GM13977 (cell line): ENCODE results near the gene SHH.

Source experiments
- DNase-seq: peaks from one replicate; pipeline ENCODE4 v3.0.0; 2012; ENCODE audit warnings: low spot score
- CTCF ChIP-seq: IDR thresholded peaks from 2 replicates; pipeline ENCODE4 v1.5.1; 2012; ENCODE audit warnings: mild to moderate bottlenecking, control low read depth; ENCODE audit not compliant: insufficient read depth; ENCODE audit errors: extremely low read depth, missing control alignments
- in situ Hi-C: fragments of 300-500 bp; cut with MboI; formaldehyde crosslinking; loops from one replicate; pipeline ENCODE4 v1.12.0; 2022; ENCODE audit warnings: low sequenced_read_pairs, low pct_unique_long_range_greater_than_20kb, mixed read lengths, inconsistent platforms; ENCODE audit not compliant: unreplicated experiment

The SHH gene

GRCh38 chr7:155755026-155755425 lies 57.2 kb downstream of the SHH start:
- no peak for TF ChIP-seq CTCF
- in situ Hi-C loops, result no loop called here
- no peak for DNase-seq

GRCh38 chr7:155754165-155754564 lies 58.1 kb downstream of the SHH start:
- in situ Hi-C loops, result no loop called here
- no peak for TF ChIP-seq CTCF

GRCh38 chr7:155753446-155753965 lies 58.8 kb downstream of the SHH start:
- no peak for DNase-seq
- TF ChIP-seq CTCF, result no peak
- in situ Hi-C loops, result no loop called here

More at GRCh38 chr7:155754165-155754564, 58.1 kb downstream of the SHH start:
- no peak for DNase-seq

- in situ Hi-C loops, result no loop called here
Measured at GRCh38 chr7:155752756-155753445, 59.4 kb downstream of the SHH start.

GRCh38 chr7:155751409-155751808 lies 60.9 kb downstream of the SHH start:
- in situ Hi-C loops, result no loop called here
- TF ChIP-seq CTCF, result no peak
- DNase-seq, result no peak

More at GRCh38 chr7:155752756-155753445, 59.4 kb downstream of the SHH start:
- peak; percentile 51 for DNase-seq
- no peak for TF ChIP-seq CTCF

GRCh38 chr7:155750255-155751125 lies 61.8 kb downstream of the SHH start:
- DNase-seq, result no peak
- in situ Hi-C loops, result no loop called here
- TF ChIP-seq CTCF, result no peak
